ENCODE data around the gene CDKN2B-AS1.

DNA sequence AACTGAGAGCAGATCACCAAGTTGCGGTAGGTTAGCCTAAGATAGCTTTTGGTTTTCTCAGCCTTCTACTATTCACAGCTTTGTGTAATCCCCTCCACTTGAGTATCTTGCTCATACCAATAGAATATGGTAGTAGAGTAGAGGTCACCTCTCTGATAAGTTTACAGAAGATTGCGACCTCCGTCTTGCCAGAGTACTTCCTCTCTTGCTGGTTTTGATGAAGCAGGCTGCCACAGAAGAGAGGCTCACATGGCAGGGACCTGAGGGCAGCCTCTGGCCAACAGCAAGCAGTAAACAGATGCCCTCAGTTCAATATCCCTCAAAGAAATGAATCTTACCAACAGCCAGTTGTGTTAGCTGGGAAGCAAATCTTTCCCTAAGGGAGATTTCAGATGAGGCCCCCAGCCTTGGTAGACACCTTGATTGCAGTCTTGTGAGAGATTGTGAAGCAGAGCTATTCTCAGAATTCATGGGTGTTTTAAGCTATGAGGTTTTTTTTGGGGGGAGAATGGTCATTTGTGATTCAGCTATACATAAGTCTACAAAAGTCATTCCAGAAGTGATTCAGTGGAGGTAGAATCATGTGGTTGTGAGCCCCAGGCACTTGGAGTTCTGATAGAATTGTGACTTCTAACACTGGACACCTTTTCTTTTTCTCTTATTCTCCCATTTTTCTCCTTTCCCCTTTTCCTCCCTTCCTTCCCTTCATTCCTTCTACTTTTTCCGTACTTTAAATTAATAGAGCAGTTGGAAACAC, 37.2 kb downstream of the CDKN2B-AS1 start:
- TF ChIP-seq CTCF (IDR thresholded peaks at IDR 0.05; ENCODE audit: poor library complexity) (no peak), EZH2 (IDR thresholded peaks at IDR 0.05; ENCODE audit: borderline replicate concordance) (no peak)
